ENCODE measurements around the gene ITGB7.
"Not testable (repeated sequence)": the region's sequence is repeated elsewhere in the genome, so short reads cannot be mapped to it uniquely, and the experiment has no call there.

ITGB7 gene

DNA sequence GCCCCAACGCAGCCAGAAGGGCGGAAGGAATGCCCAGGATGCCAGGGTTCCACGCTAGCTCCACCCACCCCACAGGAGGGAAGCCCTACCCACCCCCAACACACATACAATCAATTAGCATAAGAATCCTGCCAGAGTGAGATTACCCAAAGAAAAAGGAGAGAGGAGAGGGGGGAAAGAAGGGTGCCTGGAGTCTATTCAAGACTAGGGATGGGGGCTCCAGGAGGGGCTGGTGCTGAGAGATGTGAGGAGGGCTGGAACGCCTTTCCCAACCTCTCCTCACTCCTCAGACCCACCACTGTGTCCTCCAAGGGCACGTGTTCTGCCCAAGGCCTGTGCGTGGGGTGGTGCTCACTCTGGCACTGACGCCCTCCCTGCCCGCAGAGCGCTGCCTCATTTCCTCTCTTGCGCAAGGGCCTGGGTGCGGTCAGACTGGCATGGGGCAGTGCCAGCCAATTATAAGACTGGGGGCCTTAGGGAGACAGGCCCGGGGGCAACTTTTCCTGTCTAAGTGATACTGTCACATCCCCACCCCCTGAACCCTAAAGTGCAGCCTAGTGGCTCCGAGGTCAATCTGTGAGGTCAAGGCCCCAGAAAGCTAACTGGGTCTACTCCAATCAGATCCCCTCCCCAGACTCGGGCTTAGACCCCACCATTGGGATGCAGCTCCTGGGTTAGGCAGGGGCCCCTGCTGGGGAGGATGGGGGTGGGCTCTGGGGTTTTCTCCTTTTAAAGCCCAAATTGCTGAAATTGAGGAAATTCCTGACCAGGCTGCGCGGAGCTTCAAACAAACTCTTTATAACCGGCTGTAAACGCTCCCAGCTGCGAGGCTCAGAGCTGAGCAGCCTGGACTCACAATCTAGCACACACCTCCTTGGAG, 10.2 kb upstream of the ITGB7 start:
- no peak for DNase-seq (ENCODE audit: low spot score)

DNA sequence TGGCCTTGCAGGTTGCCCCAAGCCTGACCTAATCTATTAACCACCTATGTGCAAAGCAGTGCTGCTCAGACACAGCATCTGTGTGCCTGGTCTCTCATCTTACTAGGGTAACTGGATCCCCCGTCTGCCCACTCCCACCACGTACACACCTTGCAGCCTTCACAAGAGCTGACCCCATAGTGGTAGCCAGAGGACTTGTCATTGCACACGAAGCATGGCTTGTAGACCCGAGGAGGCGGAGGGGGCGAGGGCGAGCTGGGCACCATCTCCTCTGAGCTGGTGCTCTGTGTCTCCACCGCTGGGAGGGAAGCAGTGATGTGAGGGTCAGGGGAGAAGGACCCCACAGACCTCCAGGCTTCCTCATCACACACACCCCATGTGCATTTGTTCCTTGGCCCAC, 8.4 kb upstream of the ITGB7 start:
- no peak for DNase-seq (ENCODE audit: low spot score)

DNA sequence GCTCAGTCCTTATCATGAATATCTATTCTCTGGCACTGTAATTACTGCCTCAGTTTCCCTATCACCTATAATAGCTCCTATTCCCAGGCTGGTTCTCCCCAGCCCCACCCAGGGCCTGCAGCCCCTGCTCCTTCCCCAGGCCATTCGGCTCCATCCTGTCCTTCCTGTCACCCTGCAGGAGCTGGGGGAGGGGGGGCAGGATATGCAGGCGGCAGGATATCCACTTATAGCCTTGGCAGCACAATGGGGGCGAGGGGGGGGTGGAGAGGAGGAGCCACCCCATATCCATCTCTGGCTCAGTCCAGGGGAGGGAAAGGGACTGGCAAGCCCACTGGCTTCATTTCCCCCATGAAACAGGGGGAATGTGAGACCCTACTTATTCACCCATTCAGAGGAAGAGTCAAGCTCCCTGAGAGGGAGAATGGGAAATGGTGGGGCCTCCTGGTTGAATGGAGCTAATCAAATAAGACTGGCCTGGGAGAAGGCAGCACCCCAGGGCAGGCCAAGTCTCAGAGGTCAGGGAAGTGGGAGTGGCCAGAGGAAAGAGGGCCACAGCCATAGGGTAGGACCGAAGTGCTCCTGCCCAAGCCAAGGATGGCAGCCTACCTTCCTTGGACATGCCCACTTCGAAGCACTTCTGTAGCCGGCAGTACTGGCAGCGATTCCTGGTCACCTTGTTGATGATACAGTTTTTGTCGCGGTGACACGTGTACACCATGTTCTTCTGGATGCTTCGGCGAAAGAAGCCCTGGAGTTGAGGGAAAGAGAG, 7.8 kb upstream of the ITGB7 start:
- no peak for DNase-seq (ENCODE audit: low spot score)

DNA sequence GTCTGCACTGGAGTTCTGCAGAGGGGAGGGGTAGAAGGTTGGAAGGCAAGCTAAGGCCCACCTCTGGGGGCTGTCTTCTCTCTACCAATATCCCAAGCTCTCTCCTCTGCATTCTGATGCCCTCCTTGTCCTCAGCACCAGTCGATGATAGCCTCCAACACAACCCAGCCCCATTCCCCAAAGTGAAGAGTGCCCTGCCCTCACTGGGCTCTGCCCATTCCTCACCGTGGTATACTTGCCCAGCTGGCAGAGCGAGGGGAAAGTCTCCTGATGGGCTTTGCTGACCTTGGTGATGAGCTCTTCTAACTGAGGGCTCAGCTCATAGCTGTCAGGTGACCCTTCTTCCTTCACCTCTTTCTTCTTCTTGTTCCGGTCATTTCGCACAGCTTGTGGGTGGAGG, 7.2 kb upstream of the ITGB7 start:
- DNase-seq (ENCODE audit: low spot score), result no peak

DNA sequence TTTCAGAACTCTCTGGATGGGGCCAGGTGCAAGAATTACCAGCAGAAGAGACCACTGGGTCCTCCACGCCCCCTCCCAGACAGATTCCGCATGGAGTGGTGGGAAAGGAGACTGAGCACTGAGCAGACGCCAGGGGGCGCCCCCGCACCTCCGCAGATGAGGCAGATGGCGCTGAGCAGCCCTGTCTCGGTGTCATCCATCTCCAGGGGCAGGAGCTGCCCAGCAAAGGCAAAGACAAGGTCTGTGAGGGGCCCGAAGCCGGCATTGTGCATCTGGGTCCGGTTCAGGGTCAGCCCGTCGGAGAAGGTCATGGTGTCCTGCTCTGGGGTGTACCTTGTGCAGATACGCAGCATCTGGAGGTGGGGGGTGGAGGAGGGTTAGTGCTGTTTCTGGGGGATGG, 6.3 kb upstream of the ITGB7 start:
- peak; percentile 90 for DNase-seq (ENCODE audit: low spot score)

DNA sequence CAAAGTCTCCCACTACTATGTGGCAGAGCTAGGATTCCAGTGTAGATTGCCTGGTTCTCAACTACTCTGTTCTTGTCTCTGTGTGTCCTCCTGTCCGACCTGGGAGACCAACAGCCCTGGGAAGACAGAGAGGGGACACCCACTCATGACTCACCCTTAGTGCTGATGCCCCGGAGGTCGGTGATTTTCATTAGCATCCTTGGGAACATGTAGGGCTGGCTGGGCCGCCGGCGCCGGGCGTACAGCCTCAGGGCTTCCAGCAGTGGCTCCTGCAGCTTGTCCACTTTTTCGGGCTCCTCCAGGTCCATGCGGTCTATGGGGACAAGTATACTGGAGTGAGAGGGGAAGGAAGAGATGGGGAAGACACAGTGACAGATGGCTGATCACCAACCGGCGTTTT, 5.9 kb upstream of the ITGB7 start:
- DNase-seq (ENCODE audit: low spot score), result no peak

DNA sequence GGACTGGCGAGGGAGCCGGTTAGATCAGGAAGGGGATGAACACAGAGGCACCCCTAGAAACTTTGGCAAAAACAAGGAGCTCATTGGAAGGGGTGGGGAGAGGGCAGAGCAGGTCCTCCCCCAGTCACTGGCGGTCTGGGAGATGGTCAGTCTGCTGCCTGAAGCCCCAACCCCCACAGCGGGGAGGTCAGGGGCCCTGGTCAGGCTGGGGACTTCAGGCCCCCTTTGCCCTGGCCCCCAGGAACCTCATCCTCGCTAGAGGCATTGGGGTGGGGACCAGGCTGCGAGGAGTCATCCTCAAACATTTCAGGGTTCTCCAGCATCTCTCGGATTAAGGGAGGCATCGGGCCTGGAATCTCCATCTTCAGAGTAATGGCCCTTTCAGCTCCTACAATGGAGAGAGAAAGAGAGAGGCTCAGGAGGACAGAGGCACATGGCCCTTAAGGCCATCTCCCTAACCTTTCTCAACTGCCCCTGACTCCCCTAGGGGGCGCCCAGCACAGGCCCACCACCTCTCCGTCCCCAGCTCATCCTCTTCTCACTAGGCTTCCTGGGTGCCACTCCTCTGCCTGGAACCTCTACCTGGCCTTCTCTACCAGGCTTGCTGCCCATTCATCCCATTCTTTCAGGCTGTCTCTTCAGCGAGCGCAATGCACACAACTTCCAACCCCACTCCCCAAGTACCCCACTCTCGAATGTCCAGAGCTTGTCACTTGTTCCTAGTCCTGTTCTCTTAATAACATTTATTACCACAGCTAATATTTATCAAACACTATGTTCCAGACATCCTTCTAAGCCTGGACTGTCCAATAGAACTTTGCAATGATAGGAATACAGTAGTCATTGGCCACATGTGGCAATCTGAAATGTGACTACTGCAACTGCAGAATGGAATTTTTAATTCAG, 4.7 kb upstream of the ITGB7 start:
- no peak for DNase-seq (ENCODE audit: low spot score)

DNA sequence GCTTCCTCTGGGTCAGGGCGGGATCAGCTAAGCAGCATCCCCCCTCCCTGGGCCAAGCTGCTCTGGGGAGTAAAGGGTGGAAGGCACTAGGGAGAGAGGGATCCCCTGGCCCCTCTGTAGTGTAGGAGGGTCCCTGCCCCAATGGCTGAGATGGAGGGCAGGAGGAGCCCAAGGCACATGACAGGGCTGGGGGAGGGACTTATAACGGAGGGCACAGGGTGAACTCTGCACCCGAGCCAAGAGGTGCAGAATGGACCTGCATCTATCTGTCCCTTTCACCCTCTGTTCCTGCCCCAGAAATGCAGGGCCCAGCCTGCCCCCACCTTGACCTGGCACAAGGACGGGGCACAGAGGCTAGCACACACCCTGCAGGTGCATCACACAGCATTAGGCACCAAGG, 3.8 kb upstream of the ITGB7 start:
- DNase-seq (ENCODE audit: low spot score), result no peak

DNA sequence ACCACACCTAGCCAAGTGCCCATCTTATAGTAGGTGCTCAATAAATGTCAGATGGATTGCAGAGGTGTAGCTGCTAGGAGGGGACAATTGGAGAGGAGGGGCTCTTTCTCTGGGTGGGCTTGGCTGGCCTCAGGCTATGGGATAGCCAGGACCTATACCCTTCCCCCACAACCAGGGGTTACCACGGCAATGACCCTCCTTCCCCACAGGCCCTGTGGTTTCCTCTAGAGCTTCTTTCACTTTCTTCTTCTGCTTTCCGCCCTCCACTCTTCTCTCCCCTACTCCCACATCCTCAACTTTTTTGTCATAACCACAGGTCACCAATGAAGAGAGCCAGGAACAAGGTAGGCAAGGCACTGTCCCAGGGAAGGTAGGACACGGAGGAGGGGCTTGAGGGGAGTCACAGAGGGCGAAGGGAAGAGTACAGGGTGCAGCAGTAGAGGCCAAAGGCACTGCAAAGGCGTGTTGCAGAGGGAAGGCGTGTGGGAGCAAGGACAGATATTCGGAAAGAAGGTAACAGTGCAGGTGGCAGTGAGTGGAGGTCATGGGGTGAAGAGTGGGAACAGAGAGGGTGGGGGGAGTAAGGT, 1.9 kb upstream of the ITGB7 start:
- DNase-seq (ENCODE audit: low spot score), result no peak

DNA sequence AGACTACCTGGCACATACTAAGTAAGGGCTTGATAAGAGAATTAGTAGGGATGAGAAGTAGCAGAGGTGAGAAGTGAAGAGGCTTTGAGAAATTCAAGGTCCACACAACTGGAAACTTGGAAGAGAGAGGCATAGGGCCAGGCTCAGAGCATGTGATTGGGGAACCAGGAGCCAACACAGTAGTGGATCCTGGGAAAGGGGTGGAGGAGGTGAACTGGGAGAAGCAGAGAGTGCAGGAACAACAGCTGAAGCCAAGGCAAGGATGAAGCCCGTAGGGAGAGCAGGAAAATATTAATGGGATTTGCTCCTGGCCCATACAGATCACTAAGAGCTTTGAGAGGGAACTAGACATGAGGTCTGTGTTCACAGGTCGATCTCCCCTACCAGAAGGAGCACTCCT, 1.4 kb upstream of the ITGB7 start:
- no peak for DNase-seq (ENCODE audit: low spot score)

DNA sequence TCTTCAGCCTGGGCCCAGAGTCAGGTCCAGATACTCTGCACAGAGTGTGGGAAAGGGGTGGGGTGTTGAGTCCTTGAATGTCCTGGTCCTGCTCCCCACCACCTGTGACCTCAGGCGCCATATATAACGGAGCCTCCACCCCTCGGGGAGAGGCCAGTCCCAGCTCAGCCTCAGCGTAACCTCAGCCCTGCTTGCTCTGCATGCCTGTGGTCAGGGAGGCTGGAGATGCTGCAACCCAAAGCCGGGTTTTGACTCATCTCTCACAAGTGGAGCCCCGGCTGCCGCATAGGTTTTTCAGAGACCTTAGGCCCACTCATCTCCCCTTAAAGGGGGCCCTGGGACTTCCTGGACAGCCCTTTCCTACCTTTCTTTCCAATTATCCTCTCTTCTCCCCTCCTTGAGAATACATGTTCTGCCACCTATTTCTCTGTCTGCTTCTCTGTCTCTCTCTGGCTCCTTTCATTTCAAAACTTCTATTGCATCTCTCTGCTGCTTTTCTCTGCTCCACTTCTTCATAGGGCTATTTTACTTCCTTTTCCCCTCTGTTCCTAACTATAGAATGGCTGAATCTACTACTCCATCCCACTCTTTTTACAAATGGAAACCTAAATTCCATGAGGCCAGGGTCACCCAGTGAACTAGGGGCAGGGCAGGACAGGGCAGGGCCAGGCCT, 1.2 kb downstream of the ITGB7 start:
- DNase-seq (ENCODE audit: low spot score), result no peak

DNA sequence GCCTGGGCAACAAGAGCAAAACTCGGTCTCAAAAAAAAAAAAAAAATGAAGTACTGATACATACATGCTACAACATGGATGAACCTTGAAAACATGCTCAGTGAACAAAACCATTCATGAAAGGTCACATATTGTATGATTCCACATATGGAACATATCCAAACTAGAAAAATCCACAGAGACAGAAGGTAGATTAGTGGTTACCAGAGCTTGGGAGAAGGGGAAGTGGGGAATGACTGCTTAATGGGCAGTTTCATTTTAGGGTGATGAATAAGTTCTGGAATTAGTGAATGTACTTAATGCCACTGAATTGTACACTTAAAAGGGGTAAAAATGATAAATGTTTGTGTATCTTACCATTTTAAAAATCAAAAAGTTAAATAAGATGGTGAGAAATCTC, 2.7 kb downstream of the ITGB7 start:
- no peak for DNase-seq (ENCODE audit: low spot score)

DNA sequence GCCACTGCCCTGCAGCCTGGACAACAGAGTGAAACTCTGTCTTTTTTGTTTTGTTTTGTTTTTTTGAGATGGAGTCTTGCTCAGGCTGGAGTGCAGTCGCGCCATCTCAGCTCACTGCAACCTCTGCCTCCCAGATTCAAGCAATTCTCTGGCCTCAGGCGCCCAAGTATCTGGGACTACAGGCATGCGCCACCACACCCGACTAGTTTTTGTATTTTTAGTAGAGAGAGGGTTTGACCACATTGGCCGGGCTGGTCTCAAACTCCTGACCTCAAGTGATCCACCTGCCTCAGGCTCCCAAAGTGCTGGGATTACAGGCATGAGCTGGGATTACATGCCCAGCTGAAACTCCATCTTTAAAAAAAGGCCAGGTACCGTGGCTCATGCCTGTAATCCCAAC, 4.7 kb downstream of the ITGB7 start:
- DNase-seq (ENCODE audit: low spot score), result not testable (repeated sequence)

DNA sequence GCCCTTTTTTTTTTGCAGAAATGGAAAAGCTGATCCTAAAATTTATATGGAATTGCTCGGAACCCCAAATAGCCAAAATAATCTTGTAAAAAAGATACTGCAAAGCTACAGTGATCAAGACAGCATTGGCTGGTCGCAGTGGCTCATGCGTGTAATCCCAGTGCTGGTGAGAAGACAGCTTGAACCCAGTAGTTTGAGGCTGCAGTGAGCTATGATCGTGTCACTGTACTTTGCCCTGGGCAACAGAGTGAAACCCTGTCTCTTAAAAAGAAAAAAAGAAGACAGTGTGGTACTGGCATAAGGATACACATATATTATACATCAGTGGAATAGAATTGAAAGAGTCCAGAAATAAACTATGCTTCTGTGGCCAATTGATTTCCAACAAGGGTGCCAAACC, 5.4 kb downstream of the ITGB7 start:
- DNase-seq (ENCODE audit: low spot score), result no peak

DNA sequence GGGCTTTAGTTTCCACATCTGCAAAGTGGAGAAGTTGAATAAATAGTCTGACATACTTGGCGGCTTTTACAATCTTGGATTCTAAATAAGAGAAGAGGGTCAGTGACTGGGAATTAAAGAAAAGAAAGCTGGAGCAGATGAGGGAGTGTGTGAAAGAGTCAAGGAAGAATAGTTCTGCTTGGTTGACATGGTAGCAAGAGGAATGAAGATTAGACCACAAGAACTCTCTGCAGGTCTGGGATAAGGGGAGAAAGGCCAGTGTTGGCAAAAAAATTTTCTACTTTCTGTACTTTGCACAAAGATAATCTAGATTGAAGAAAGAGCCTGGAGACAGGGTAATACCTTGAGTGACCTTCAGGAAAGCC, 5.9 kb downstream of the ITGB7 start:
- no peak for DNase-seq (ENCODE audit: low spot score)

DNA sequence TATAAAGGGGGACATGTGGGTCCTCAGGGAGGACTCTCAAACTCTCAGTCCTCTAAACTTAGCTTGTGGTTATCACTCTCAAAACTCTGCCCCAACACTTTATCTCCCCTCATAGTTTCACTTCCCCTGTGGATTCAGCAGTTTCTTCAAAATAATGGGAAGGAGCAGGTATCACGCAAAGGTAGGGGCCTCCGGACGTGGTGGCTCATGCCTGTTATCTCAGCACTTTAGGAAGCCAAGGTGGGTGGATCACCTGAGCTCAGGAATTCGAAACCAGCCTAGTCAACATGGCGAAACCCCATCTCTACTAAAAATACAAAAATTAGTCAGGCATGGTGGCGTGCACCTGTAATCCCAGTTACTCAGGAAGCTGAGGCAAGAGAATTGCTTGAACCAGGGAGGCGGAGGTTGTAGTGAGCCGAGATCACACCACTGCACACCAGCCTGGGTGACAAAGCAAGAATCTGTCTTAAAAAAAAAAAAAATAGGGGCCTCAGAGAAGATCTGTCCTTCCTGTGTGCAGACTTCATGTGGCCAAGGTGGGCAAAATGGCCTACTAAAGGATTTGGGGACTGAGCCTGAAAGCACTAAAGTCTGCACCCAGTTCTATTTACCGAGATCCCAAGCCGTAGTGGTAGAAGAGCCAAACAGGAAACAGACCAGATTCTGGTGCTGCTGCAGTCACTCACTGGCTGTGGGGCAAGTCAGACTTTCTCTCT, 6.4 kb downstream of the ITGB7 start:
- peak; percentile 52 for DNase-seq (ENCODE audit: low spot score)

DNA sequence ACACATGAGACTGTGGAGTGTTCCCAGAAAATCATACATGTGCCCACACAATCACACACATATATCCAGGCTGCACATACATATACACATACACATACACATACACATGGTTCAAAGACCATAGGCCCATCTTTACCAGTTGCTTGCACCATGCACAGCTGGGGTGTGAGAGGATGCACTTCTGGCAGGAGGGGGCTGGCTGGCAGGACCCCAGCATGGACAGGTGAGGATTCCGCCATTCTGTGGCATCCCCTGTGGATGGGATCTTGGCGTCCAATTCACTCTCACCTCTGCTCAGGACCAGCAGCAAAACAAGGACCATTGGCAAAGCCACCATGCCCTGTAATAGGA, 7.0 kb downstream of the ITGB7 start:
- DNase-seq (ENCODE audit: low spot score), result no peak

DNA sequence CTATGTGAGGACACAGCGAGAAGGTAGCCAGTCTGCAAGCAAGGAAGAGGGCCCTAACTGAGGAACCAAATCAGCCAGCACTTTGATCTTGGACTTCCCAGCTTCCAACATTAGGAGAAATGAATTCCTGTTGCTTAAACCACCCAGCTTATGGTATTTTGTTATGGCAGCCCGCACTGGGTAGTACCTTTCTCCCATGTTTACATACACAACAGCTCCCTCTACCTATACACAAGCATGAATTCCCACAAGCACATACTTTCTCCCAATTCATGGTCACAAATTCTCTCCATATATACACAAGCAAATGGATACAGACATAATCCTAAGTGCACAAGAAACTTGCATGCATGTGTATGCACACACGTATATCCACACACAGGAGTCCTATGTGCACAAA, 7.4 kb downstream of the ITGB7 start:
- no peak for DNase-seq (ENCODE audit: low spot score)

DNA sequence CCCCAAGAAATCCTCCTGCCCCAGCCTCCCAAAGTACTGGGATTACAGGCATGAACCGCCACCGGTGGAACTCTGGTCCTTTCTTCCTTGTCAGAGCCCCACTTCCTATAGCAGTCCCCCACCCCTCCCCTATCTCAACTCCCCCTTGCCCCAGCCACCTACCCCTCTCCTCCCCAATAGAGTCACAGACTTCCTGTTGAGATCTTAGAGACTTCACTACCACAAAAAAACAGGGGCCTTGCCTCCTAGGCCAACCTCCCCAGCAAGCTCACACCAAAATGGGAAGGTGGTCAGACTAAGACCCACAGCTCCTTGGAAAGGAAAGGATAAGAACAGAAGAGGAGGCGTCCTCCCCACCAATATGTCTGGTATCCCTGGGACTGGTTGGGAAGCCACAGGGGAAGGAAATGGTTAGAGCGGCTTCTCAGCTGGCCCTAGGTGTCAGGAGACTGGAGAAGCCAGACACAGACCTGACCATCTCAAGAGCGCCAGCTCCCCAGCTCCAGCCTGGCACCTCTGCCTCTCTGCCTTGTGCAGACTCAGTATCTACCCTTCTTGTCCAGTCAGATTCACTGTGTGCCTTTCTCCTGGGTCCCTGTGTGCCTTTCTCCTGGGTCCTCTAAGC, 8.5 kb downstream of the ITGB7 start:
- DNase-seq (ENCODE audit: low spot score), result no peak

DNA sequence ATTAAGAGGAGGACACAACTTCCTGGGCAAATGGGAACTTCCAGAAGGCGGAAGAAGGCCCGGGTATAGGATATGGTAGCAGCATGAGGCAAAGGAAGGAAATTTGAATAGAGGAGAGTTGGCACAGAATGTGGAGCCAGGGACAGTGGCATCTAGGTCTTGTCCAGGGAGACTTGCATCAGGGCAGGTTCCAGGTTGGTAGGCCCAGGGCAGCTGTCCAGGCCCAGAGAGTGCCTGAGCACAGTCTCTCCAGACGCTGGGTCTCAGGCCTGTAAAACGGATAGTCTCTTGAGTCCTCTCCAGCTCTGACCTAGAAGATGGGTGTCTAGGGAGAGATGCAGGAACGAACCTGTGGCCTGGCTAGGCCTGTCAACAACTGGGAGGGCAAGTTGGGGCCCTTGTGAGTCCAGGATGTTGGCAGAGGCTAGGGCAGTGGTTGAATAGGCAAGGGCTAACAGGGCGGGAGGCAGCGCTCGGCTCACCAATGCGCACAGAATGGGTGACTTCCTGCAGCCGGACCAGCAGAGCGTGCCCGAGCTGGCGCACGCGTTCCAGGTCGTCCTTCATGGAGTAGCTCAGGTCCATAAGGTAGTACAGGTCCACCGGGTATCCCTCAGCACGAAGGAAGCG, 9.9 kb downstream of the ITGB7 start:
- no peak for DNase-seq (ENCODE audit: low spot score)

Data from Ammon's horn (tissue), 1 donor.